Neural progenitor cell (in vitro differentiated cells): Measurements from ENCODE around the gene PROB1. TPM values are rescaled to one million over a fixed set of nuclear protein-coding genes. Genes with fewer than 3 reads are reported as not detected.

Experiments used
- DNase-seq: peaks from one replicate; pipeline ENCODE4 v3.0.0-alpha.2; 2016; ENCODE audit warnings: low spot score
- H2AFZ ChIP-seq: fragments of 200-600 bp; sonication (generic); replicated peaks from 2 replicates; pipeline ENCODE4 v1.6.1; 2016; ENCODE audit warnings: antibody characterized with exemption
- H3F3A ChIP-seq: fragments of 200-600 bp; sonication (generic); 2 replicates; pipeline ENCODE4 v1.6.1; 2016; ENCODE audit warnings: antibody characterized with exemption, low read depth
- H3K27ac ChIP-seq: fragments of 200-600 bp; sonication (generic); 2 replicates; pipeline ENCODE4 v1.5.1; 2016; ENCODE audit warnings: mild to moderate bottlenecking
- H3K27me3 ChIP-seq: fragments of 200-600 bp; sonication (generic); 2 replicates; pipeline ENCODE4 v1.6.1; 2016; ENCODE audit warnings: mild to moderate bottlenecking, moderate library complexity
- H3K36me3 ChIP-seq: fragments of 200-600 bp; sonication (generic); 2 replicates; pipeline ENCODE4 v1.5.1; 2016
- H3K4me1 ChIP-seq: fragments of 200-600 bp; sonication (generic); 2 replicates; pipeline ENCODE4 v1.6.1; 2016; ENCODE audit warnings: mixed run types
- H3K4me2 ChIP-seq: fragments of 200-600 bp; sonication (generic); 2 replicates; pipeline ENCODE4 v1.6.1; 2016
- H3K4me3 ChIP-seq: fragments of 200-600 bp; sonication (generic); 2 replicates; pipeline ENCODE4 v1.5.1; 2016
- H3K79me2 ChIP-seq: fragments of 200-600 bp; sonication (generic); 2 replicates; pipeline ENCODE4 v1.6.1; 2016; ENCODE audit warnings: low read depth
- H3K9ac ChIP-seq: fragments of 200-600 bp; sonication (generic); 2 replicates; pipeline ENCODE4 v1.6.1; 2016
- H3K9me3 ChIP-seq: fragments of 200-600 bp; sonication (generic); 2 replicates; pipeline ENCODE4 v1.5.1; 2016; ENCODE audit warnings: low read depth
- H4K20me1 ChIP-seq: fragments of 200-600 bp; sonication (generic); 2 replicates; pipeline ENCODE4 v1.6.1; 2016; ENCODE audit warnings: low read depth
- H3K27ac Mint-ChIP-seq: 3 replicates; pipeline ENCODE4 v1.8.0; 2021; ENCODE audit warnings: mixed read lengths
- H3K27me3 Mint-ChIP-seq: 2 replicates; pipeline ENCODE4 v1.8.0; 2022; ENCODE audit warnings: low read depth, mild to moderate bottlenecking, inconsistent platforms, moderate library complexity, mixed read lengths; ENCODE audit not compliant: insufficient read depth
- H3K36me3 Mint-ChIP-seq: 3 replicates; pipeline ENCODE4 v1.8.0; 2021; ENCODE audit warnings: mixed read lengths
- H3K4me1 Mint-ChIP-seq: 3 replicates; pipeline ENCODE4 v1.8.0; 2021; ENCODE audit warnings: mixed read lengths
- H3K4me3 Mint-ChIP-seq: 3 replicates; pipeline ENCODE4 v1.8.0; 2021; ENCODE audit warnings: mild to moderate bottlenecking, moderate library complexity, mixed read lengths
- H3K9me3 Mint-ChIP-seq: 3 replicates; pipeline ENCODE4 v1.8.0; 2020; ENCODE audit warnings: mixed read lengths
- EZH2 ChIP-seq: fragments of 200-600 bp; sonication (generic); IDR thresholded peaks from 2 replicates; pipeline ENCODE4 v1.6.1; 2017; ENCODE audit warnings: antibody characterized with exemption, mild to moderate bottlenecking, moderate library complexity
- EZH2phosphoT487 ChIP-seq: fragments of 200-600 bp; sonication (generic); IDR thresholded peaks from 2 replicates; pipeline ENCODE4 v1.6.1; 2017; ENCODE audit warnings: antibody characterized with exemption
- total RNA-seq: library from RNA; depleted of rRNA; stranded (reverse); fragments of >200 nt; gene quantifications from 2 replicates; pipeline ENCODE4 v1.2.3, GENCODE V29; 2015; ENCODE audit warnings: low replicate concordance
- TF ChIP-seq, protein P1 (sequence below): fragments of 200-600 bp; sonication (generic); IDR thresholded peaks from 2 replicates; pipeline ENCODE4 v1.5.1; 2017; ENCODE audit warnings: antibody characterized with exemption, mild to moderate bottlenecking

The PROB1 gene
- total RNA-seq, 1 donor from 2014 or later = 0.67 TPM

DNA sequence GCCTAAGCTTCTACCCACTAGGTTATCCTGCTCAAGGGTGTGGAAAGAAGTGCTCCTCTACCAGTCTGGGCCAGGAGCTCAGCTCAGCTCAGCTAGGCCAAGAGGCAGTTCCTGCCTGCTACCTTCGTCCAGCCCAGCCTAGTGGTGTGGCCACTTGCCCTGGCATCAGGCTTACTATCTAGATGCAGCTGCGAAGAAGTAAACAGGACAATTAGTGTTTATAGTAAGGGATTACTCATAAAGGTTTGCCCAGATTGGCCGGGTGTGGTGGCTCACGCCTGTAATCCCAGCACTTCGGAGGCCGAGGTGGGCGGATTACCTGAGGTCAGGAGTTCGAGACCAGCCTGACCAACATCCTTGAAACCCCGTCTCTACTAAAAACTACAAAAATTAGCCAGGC, 21.7 kb upstream of the PROB1 start:
- Histone ChIP-seq H3K4me3 (no peak overlapping the region), H3K9me3 (no peaks in the 10 kb centered on the region), H3K27me3 (no peaks in the 10 kb centered on the region), H3K36me3 (no peaks in the 10 kb centered on the region), H4K20me1 (no peaks in the 10 kb centered on the region), H3K27ac (no peak overlapping the region), H3K9ac (no peak overlapping the region), H3K4me1 (peaks cover 35% of the 10 kb centered on the region), H3K79me2 (no peaks in the 10 kb centered on the region), H3F3A (peaks cover 40% of the 10 kb centered on the region), H3K4me2 (no peak overlapping the region), H2AFZ (no peak overlapping the region)
- H3K27ac Mint-ChIP-seq = no peak overlapping the region
- H3K9me3 Mint-ChIP-seq = no peaks in the 10 kb centered on the region
- H3K4me3 Mint-ChIP-seq = no peak overlapping the region
- H3K36me3 Mint-ChIP-seq = peaks cover 10% of the 10 kb centered on the region
- no peak for TF ChIP-seq EZH2
- peaks cover 22% of the 10 kb centered on the region for H3K4me1 Mint-ChIP-seq
- H3K27me3 Mint-ChIP-seq = no peaks in the 10 kb centered on the region
- DNase-seq = no peak

DNA sequence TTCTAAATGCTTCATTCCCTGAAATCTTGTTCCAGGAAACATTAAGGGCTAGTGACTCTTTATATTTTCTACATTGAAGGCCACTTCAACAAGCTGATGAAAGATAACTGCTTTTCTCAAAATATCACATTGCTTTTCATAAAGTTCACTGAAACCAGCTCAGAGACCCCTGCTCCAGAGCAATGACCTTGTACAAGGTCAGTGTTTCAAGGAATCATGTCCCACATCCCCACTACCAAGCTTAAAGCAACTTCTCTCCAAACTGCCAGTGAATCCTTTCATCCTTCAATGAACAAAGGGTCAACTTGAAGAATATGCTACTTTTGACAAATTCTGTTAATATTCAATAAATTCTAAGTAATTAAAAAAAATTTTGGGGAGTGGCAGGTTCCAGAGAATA, 21.0 kb upstream of the PROB1 start:
- Histone ChIP-seq H3K79me2 (no peaks in the 10 kb centered on the region), H4K20me1 (no peaks in the 10 kb centered on the region), H3K9ac (no peak overlapping the region), H3K4me1 (peaks cover 28% of the 10 kb centered on the region), H3K4me2 (no peak overlapping the region), H3K9me3 (no peaks in the 10 kb centered on the region), H2AFZ (no peak overlapping the region), H3F3A (peaks cover 37% of the 10 kb centered on the region), H3K36me3 (no peaks in the 10 kb centered on the region), H3K27ac (no peak overlapping the region), H3K4me3 (no peak overlapping the region), H3K27me3 (no peaks in the 10 kb centered on the region)
- Mint-ChIP-seq H3K27me3 (no peaks in the 10 kb centered on the region), H3K36me3 (peaks cover 10% of the 10 kb centered on the region), H3K9me3 (no peaks in the 10 kb centered on the region), H3K27ac (peak overlapping the region; percentile 72), H3K4me3 (no peak overlapping the region), H3K4me1 (peaks cover 22% of the 10 kb centered on the region)
- no peak for DNase-seq
- TF ChIP-seq, protein P1, sequence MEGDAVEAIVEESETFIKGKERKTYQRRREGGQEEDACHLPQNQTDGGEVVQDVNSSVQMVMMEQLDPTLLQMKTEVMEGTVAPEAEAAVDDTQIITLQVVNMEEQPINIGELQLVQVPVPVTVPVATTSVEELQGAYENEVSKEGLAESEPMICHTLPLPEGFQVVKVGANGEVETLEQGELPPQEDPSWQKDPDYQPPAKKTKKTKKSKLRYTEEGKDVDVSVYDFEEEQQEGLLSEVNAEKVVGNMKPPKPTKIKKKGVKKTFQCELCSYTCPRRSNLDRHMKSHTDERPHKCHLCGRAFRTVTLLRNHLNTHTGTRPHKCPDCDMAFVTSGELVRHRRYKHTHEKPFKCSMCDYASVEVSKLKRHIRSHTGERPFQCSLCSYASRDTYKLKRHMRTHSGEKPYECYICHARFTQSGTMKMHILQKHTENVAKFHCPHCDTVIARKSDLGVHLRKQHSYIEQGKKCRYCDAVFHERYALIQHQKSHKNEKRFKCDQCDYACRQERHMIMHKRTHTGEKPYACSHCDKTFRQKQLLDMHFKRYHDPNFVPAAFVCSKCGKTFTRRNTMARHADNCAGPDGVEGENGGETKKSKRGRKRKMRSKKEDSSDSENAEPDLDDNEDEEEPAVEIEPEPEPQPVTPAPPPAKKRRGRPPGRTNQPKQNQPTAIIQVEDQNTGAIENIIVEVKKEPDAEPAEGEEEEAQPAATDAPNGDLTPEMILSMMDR = no peak

DNA sequence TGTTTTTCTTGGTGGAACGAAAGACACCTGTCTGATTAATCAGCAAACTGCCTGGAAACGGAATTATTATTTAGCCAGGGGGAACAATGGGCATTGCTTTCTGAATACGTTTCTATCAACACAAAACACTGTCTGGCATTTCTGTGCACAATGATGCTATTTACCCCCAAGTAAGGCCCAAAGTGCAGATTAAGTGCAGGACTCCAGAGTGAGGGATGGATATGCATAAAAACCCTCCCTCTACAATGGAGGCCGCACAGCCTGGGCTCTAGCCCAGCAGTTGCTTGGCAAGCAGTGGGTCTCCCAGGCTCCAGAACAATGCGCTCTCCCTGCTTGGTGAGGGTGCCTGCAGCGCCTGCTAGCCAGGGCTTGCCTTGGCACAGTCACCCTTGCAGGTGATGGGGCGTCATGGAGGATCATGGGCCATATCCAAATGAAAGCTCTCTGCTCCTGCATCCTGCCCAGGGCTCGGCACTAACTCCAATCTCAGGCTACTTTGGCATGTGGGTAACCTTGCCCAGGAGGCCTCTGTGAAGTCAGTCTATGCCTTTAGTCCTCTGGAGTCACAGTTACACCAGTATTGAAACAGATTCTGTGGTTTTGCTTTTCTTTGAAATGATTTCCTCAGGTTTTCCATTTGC, 20.4 kb upstream of the PROB1 start:
- no peak for DNase-seq
- peaks cover 18% of the 10 kb centered on the region for H3K4me1 Mint-ChIP-seq
- peaks cover 10% of the 10 kb centered on the region for H3K36me3 Mint-ChIP-seq

DNA sequence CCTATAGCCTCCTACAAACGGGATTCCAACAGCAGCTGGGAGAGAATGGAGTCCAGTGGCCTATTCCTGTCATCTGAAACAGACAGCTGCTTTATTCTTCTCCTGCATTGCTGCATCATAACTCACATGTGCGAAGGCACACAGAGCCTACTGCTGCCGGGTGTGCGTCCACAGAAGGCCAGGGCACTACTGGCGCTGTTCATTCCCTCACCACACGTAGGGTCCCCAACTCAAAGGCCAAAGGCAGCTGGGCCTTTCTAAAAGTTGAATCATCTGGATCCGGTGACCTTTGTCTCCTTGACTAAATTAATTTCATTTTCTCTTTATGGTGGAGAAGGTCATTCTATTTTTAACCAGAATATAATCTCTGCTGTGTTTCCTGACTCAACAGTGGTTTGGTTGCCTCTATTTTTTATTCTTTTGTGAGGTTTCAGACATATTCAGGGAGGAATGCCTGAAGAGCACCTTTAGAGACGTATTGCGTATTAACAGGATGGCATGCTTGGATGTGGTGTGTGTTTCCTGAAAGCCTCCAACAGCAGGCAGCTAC, 19.8 kb upstream of the PROB1 start:
- H3K9me3 Mint-ChIP-seq = no peaks in the 10 kb centered on the region
- H3K36me3 ChIP-seq = no peaks in the 10 kb centered on the region
- no peaks in the 10 kb centered on the region for H3K79me2 ChIP-seq
- H2AFZ ChIP-seq = no peak overlapping the region
- H3K27ac Mint-ChIP-seq = no peak overlapping the region
- H3K4me1 ChIP-seq = peaks cover 16% of the 10 kb centered on the region
- no peak for TF ChIP-seq EZH2phosphoT487
- no peak for TF ChIP-seq EZH2
- TF ChIP-seq, protein P1 = no peak
- no peak overlapping the region for H3K4me3 ChIP-seq
- peaks cover 26% of the 10 kb centered on the region for H3F3A ChIP-seq
- DNase-seq = no peak
- H3K4me2 ChIP-seq = no peak overlapping the region
- H3K4me1 Mint-ChIP-seq = peaks cover 11% of the 10 kb centered on the region
- H3K9me3 ChIP-seq = no peaks in the 10 kb centered on the region
- H3K36me3 Mint-ChIP-seq = peaks cover 10% of the 10 kb centered on the region
- no peaks in the 10 kb centered on the region for H4K20me1 ChIP-seq
- H3K4me3 Mint-ChIP-seq = no peak overlapping the region
- H3K27me3 Mint-ChIP-seq = no peaks in the 10 kb centered on the region
- H3K27me3 ChIP-seq = no peaks in the 10 kb centered on the region
- H3K27ac ChIP-seq = no peak overlapping the region
- no peak overlapping the region for H3K9ac ChIP-seq

More for the DNA sequence above, 20.4 kb upstream of the PROB1 start:
- H3F3A ChIP-seq = peaks cover 33% of the 10 kb centered on the region
- H3K9me3 ChIP-seq = no peaks in the 10 kb centered on the region
- no peaks in the 10 kb centered on the region for H3K9me3 Mint-ChIP-seq
- H2AFZ ChIP-seq = no peak overlapping the region
- no peaks in the 10 kb centered on the region for H3K79me2 ChIP-seq
- H3K27me3 Mint-ChIP-seq = no peaks in the 10 kb centered on the region
- H3K9ac ChIP-seq = no peak overlapping the region
- no peak overlapping the region for H3K4me2 ChIP-seq
- H3K27me3 ChIP-seq = no peaks in the 10 kb centered on the region
- H3K27ac ChIP-seq = no peak overlapping the region
- peaks cover 22% of the 10 kb centered on the region for H3K4me1 ChIP-seq
- no peak overlapping the region for H3K4me3 ChIP-seq
- H3K36me3 ChIP-seq = no peaks in the 10 kb centered on the region
- no peak overlapping the region for H3K4me3 Mint-ChIP-seq
- no peak overlapping the region for H3K27ac Mint-ChIP-seq
- no peaks in the 10 kb centered on the region for H4K20me1 ChIP-seq
- no peak for TF ChIP-seq EZH2phosphoT487
- TF ChIP-seq, protein P1 = no peak
- no peak for TF ChIP-seq EZH2
